Loucy (cell line): ENCODE results near the gene TMEM245.

Source experiments
- H2AFZ ChIP-seq: fragments of 200-600 bp; sonication (generic); 2 replicates; pipeline ENCODE4 v1.6.0; 2016; ENCODE audit warnings: antibody characterized with exemption, mild to moderate bottlenecking, low read length, moderate library complexity
- H3F3A ChIP-seq: fragments of 200-600 bp; 2 replicates; pipeline ENCODE4 v1.6.0; 2016; ENCODE audit warnings: antibody characterized with exemption, low read depth, mild to moderate bottlenecking
- H3K27me3 ChIP-seq: fragments of 200-600 bp; sonication (generic); 2 replicates; pipeline ENCODE4 v1.6.1; 2014; ENCODE audit warnings: low read length, mild to moderate bottlenecking; ENCODE audit not compliant: insufficient read depth, poor library complexity, severe bottlenecking
- H3K36me3 ChIP-seq: fragments of 200-600 bp; sonication (generic); 2 replicates; pipeline ENCODE4 v1.6.1; 2016; ENCODE audit warnings: low read length; ENCODE audit not compliant: insufficient read depth
- H3K4me1 ChIP-seq: fragments of 200-600 bp; sonication (generic); 2 replicates; pipeline ENCODE4 v1.5.1; 2014; ENCODE audit warnings: low read length, mild to moderate bottlenecking; ENCODE audit not compliant: insufficient read depth, poor library complexity, severe bottlenecking
- H3K4me2 ChIP-seq: fragments of 200-600 bp; sonication (generic); 2 replicates; pipeline ENCODE4 v1.6.0; 2014; ENCODE audit warnings: antibody characterized with exemption, low read length, low read depth, mild to moderate bottlenecking; ENCODE audit not compliant: poor library complexity, severe bottlenecking
- H3K4me3 ChIP-seq: fragments of 200-600 bp; sonication (generic); 2 replicates; pipeline ENCODE4 v1.5.1; 2014; ENCODE audit warnings: low read length, mild to moderate bottlenecking, mixed read lengths; ENCODE audit not compliant: poor library complexity, severe bottlenecking
- H3K79me2 ChIP-seq: fragments of 200-600 bp; sonication (generic); 2 replicates; pipeline ENCODE4 v1.6.1; 2014; ENCODE audit warnings: low read length; ENCODE audit not compliant: insufficient read depth
- H3K9ac ChIP-seq: fragments of 200-600 bp; sonication (generic); 2 replicates; pipeline ENCODE4 v1.6.0; 2014; ENCODE audit warnings: mild to moderate bottlenecking, low read depth, low read length, moderate library complexity; ENCODE audit not compliant: poor library complexity, severe bottlenecking
- H3K9me2 ChIP-seq: fragments of 200-600 bp; sonication (generic); replicated peaks from 2 replicates; pipeline ENCODE4 v1.6.1; 2016; ENCODE audit warnings: low read depth, low read length, mixed read lengths
- H3K9me3 ChIP-seq: fragments of 200-600 bp; sonication (generic); 2 replicates; pipeline ENCODE4 v1.6.1; 2014; ENCODE audit warnings: mild to moderate bottlenecking, antibody characterized with exemption, low read length, low read depth; ENCODE audit not compliant: insufficient read depth
- H4K20me1 ChIP-seq: fragments of 200-600 bp; sonication (generic); 2 replicates; pipeline ENCODE4 v1.6.0; 2014; ENCODE audit warnings: antibody characterized with exemption, low read length, mild to moderate bottlenecking; ENCODE audit not compliant: insufficient read depth, poor library complexity, severe bottlenecking
- CTCF ChIP-seq: fragments of 200-600 bp; sonication (generic); conservative IDR thresholded peaks from 2 replicates; pipeline ENCODE4 v1.5.1; 2014; ENCODE audit warnings: mild to moderate bottlenecking, antibody characterized with exemption, low read length
- EZH2phosphoT487 ChIP-seq: fragments of 200-600 bp; IDR thresholded peaks from 2 replicates; pipeline ENCODE4 v1.6.1; 2018; ENCODE audit warnings: antibody characterized with exemption, mild to moderate bottlenecking, moderate library complexity, borderline replicate concordance

Gene TMEM245

GRCh38 chr9:109085510-109085909, 34.2 kb downstream of the TMEM245 start:
- no peak overlapping the region for H3K9ac ChIP-seq
- H3K79me2 ChIP-seq, result no peaks in the 10 kb centered on the region; the same call in 1 of the 2 replicates
- H3K4me1 ChIP-seq, result no peaks in the 10 kb centered on the region
- no peaks in the 10 kb centered on the region for H4K20me1 ChIP-seq
- H3K4me2 ChIP-seq, result no peak overlapping the region
- H3K27me3 ChIP-seq, result no peaks in the 10 kb centered on the region
- peaks cover 70% of the 10 kb centered on the region; the same call in 1 of the 2 replicates for H3K36me3 ChIP-seq
- no peaks in the 10 kb centered on the region for H3K9me2 ChIP-seq
- no peaks in the 10 kb centered on the region for H3K9me3 ChIP-seq
- TF ChIP-seq CTCF (no peak), EZH2phosphoT487 (no peak)
- no peaks in the 10 kb centered on the region for H3F3A ChIP-seq
- no peak overlapping the region for H3K4me3 ChIP-seq
- no peak overlapping the region for H2AFZ ChIP-seq

GRCh38 chr9:109083813-109084405, 35.8 kb downstream of the TMEM245 start:
- Histone ChIP-seq H3K9ac (no peak overlapping the region), H4K20me1 (no peaks in the 10 kb centered on the region), H3K9me3 (no peaks in the 10 kb centered on the region), H3K36me3 (peaks cover 77% of the 10 kb centered on the region), H2AFZ (no peak overlapping the region), H3K79me2 (no peaks in the 10 kb centered on the region; the same call in 1 of the 2 replicates), H3F3A (no peaks in the 10 kb centered on the region), H3K27me3 (no peaks in the 10 kb centered on the region), H3K4me1 (no peaks in the 10 kb centered on the region), H3K4me3 (no peak overlapping the region), H3K9me2 (no peaks in the 10 kb centered on the region), H3K4me2 (no peak overlapping the region)
- no peak for TF ChIP-seq CTCF
- TF ChIP-seq EZH2phosphoT487, result no peak

- Histone ChIP-seq H3K79me2 (no peaks in the 10 kb centered on the region; the same call in 1 of the 2 replicates), H3F3A (no peaks in the 10 kb centered on the region), H3K4me2 (no peak overlapping the region), H3K9me2 (no peaks in the 10 kb centered on the region), H3K9me3 (no peaks in the 10 kb centered on the region), H3K9ac (no peak overlapping the region), H4K20me1 (no peaks in the 10 kb centered on the region), H3K4me1 (no peaks in the 10 kb centered on the region), H2AFZ (no peak overlapping the region), H3K4me3 (no peak overlapping the region), H3K27me3 (no peaks in the 10 kb centered on the region), H3K36me3 (peaks cover 77% of the 10 kb centered on the region)
- no peak for TF ChIP-seq EZH2phosphoT487
Observed at GRCh38 chr9:109083141-109083540, 36.6 kb downstream of the TMEM245 start.

- Histone ChIP-seq H3K79me2 (no peaks in the 10 kb centered on the region; the same call in 1 of the 2 replicates), H3F3A (no peaks in the 10 kb centered on the region), H3K9ac (no peak overlapping the region), H2AFZ (no peak overlapping the region), H3K27me3 (no peaks in the 10 kb centered on the region), H3K4me3 (no peak overlapping the region), H3K4me2 (no peak overlapping the region), H3K4me1 (no peaks in the 10 kb centered on the region), H3K9me3 (no peaks in the 10 kb centered on the region), H3K9me2 (no peaks in the 10 kb centered on the region), H3K36me3 (peaks cover 77% of the 10 kb centered on the region), H4K20me1 (no peaks in the 10 kb centered on the region)
- TF ChIP-seq EZH2phosphoT487 (no peak), CTCF (no peak)
Observed at GRCh38 chr9:109082091-109082620, 37.6 kb downstream of the TMEM245 start.
